ENCODE measurements around the gene RBM24. TPM values are rescaled to one million over a fixed set of nuclear protein-coding genes. Genes with fewer than 3 reads are reported as not detected.
"Not testable (repeated sequence)": the region's sequence is repeated elsewhere in the genome, so short reads cannot be mapped to it uniquely, and the experiment has no call there.

The RBM24 gene
- total RNA-seq, 1 donor from 2014 or later, result 3.1 TPM

DNA sequence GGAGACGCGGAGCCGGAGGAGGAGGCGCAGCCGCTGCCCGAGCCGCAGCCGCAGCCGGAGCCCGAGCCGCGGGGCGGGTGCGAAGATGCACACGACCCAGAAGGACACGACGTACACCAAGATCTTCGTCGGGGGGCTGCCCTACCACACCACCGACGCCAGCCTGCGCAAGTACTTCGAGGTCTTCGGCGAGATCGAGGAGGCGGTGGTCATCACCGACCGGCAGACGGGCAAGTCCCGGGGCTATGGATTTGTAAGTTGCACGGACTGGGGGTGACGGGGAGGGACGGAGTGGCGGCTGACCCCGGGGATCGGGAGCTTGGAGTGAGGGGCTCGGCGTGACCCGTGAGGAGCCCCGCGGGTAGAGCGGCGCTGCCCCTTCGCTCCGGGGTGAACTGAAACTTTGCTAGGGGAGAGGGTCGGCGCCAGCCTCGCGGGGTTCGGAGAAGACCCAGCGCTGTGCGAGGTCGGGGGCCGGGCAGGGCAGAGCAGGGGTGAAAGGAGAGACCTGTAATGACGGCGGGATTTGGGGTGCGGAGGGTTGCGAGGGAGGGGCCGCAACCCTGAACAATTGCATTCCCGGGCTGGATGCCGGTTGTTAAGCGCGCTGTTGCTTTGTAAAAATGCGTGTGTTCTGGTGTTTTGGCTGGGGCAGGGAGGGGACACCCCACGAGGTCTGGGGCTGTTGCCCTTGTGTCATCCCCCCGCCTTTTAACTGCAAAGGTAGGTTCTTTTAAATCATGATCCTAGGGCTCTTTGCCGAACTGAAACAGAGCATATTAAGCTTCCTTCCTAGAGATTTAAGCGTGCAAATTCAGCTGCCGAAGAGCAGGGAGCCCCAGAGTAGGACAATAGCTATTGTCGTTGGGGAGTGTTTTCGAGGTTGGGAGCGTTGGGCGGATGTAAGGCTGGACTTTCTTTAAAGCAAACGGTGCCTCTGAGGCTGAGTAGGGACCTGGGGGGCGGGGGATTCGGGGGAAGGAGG lies 628 bp downstream of the RBM24 start:
- ATAC-seq, result peak; percentile 79
- DNase-seq (ENCODE audit: low spot score), result peak; percentile 60
- intact Hi-C loops (cut with DNase I), result no loop called here

DNA sequence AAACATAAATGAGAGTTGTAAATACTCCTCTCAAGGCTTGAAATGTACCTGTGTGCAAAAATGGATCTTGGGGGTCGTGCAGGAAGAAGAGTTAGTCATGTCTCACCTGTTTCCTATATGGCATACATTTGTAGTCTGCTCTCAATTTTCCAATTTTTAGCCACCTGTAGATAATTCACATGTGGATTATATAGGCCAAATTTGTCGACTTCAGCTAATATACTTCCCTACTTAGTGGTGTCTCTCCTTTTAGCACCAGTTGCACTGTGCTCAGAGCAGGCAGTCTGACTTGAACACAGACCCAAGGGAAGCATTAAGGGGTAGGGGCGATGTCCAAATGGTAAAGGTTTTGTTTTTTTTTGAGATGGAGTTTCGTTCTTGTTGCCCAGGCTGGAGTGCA lies 1.9 kb downstream of the RBM24 start:
- no peak for ATAC-seq
- intact Hi-C loops (cut with DNase I), result no loop called here
- no peak for DNase-seq (ENCODE audit: low spot score)

DNA sequence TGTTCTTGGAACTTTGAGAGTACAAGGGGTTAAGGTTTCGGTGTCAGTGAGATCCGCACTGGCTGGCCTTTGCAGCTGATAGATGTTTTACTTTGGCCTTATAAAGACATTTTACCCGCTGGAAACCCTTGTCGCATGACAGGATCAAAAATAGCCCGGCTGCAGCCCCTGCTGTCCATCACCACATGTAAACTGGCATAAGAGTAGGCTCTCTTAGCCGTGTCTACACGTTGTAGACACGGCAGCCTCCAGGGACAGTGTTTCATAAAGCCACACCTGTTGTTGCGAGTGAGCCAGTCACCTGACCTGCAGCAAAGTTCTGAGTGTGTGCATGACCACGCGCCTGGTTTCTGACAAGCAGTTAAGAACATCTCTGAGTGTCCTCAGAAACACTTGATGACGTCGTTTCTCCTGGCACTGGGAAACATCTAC lies 8.5 kb downstream of the RBM24 start:
- peak; percentile 76 for ATAC-seq
- intact Hi-C loops (cut with DNase I), result no loop called here

DNA sequence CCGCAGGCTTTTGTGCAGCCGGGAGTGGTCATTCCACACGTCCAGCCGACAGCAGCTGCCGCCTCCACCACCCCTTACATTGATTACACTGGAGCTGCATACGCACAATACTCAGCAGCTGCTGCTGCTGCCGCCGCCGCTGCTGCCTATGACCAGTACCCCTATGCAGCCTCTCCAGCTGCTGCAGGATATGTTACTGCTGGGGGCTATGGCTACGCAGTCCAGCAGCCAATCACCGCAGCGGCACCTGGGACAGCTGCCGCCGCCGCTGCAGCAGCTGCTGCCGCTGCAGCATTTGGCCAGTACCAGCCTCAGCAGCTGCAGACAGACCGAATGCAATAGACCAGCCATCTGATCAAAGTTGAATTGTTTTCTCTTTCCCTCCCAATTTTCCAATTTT lies 10.6 kb downstream of the RBM24 start:
- intact Hi-C loops (cut with DNase I), result no loop called here
- DNase-seq (ENCODE audit: low spot score) (no peak), ATAC-seq (no peak)

More for the DNA sequence above, 8.5 kb downstream of the RBM24 start:
- no peak for DNase-seq (ENCODE audit: low spot score)

DNA sequence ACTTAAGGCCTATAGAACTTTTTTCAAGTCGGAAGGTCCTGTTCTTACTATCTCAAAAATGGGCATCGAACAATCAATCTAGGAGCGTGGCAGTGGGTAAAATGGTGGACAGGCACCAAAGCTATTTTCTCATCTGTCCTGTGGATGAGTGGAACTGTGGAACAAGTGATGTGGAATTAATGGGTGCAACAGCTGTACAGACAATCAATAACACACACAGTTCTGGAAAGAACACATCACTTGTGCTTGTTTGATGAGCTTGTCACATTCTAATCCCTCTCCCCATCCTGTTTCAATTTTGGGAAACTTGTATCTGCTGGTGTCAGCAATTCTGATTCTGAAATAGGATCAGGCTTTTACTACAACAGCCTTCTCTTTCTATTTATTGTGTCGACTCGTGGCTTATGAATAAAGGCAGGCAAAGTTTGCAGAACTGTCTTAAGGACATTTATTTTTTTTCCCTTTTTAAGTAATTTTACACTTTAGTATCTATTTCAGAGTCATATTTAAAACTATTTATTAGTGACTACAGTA lies 11.5 kb downstream of the RBM24 start:
- intact Hi-C loops (cut with DNase I), result no loop called here
- DNase-seq (ENCODE audit: low spot score) (no peak), ATAC-seq (no peak)

DNA sequence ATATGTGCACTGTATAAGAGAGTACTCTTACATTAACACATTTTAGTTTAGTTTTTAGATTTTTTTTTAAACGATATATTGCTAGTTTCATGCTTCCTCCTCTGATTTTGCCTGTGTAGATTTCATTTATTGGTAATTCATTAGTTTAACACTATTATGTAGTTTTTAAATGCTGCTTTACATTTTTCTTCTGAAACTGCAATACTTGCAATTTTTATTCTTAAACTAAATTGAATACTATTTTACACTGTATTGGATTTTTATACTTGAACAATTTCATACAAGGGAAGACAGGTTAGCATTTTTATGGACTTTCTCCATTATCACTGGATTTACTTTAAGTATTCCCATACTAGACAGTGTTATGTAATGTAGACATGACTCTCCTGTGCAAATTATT lies 12.2 kb downstream of the RBM24 start:
- intact Hi-C loops (cut with DNase I), result no loop called here
- ATAC-seq (no peak), DNase-seq (ENCODE audit: low spot score) (no peak)

DNA sequence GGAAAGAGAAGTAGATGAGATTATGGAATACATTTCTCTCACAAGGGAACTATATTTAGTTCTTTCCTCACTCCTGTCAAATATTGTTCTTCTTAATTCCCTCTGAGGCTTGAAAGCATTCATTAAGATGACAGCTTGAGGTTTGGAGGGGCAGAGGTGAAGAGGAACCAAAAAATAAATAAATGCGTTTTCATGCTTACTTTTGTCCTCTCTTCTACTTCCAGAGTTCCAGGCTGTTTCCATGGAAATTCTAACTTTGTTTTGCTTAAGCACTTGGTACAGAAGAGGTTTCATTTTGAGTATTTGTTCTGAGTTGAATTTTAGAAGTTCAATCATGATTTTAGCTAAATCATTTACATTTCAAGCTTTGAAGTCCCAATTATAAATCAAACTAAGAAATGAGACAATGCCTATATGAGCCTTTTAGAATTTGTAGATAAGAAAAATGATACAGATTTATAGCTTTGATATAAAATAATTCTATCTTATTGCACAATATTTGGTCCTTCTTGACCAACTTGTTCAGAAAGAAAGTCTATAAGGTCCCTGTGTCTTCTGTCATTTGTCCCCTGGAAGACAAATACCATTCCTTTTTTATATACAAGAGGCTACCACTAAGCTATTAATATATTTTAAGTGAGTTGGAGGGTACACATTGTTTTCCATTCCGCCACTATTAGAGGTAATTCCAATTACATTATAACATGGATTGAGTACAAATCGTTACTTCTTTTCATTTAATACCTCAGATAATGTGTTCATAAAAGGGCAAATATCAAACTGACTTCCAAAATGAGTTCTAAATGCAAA lies 16.3 kb downstream of the RBM24 start:
- no peak for DNase-seq (ENCODE audit: low spot score)
- peak; percentile 76 for ATAC-seq
- intact Hi-C loops (cut with DNase I), result no loop called here

DNA sequence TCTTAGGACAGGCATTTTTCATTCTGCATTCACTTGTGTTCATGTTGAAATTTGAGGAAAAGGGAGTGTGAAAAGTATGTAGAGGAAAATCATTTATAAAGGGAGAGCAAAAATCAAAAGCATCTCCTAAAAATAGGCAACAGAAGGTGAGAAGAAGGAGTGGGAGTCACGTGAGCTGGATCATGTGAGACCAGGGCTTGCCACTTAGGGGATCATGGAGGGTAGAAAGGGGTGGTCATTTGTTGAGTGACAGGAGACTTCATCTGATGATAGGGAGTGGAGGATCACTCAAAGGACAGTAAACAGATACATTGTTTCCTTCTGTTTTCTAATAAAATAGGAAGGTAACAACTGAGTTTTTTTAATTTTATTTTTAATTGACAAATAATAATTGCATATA lies 17.1 kb downstream of the RBM24 start:
- intact Hi-C loops (cut with DNase I), result no loop called here
- DNase-seq (ENCODE audit: low spot score) (no peak), ATAC-seq (no peak)

DNA sequence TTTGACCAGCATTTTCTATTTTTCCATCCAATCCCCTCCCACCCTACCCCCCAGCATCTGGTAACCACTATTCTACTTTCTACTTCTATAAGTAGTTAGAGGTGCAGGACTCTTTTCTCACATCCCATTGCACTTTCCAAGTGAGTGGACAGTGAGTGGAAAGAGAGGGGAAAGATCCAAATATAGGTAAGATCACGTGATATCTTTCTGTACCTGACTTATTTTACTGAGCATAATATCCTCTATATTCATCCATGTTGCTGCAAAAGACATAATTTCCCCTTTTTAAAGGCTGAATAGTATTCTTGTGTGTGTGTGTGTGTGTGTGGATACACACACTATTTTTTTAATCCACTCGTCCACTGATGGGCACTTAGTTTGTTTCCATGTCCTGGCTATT lies 18.1 kb downstream of the RBM24 start:
- intact Hi-C loops (cut with DNase I), result no loop called here
- ATAC-seq (no peak), DNase-seq (ENCODE audit: low spot score) (no peak)

DNA sequence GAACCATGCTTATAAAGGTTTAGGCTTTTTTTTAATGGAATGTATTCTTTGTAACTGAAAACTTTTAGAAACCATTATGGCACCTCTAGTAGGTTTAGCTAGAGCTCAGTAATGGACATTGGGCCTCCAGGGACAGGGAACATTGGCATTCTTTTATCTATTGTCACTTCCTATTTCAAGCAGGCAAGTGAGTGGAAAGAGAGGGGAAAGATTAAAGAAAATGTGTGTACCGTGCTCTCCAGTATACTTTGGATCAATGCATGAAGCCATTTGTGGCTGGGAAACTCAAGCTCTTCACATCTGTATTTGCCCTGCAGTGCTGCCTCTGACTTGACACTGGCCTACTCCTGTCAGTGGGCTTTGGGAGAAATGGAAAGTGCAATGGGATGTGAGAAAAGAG lies 18.6 kb downstream of the RBM24 start:
- DNase-seq (ENCODE audit: low spot score), result no peak
- ATAC-seq, result no peak
- intact Hi-C loops (cut with DNase I), result no loop called here

DNA sequence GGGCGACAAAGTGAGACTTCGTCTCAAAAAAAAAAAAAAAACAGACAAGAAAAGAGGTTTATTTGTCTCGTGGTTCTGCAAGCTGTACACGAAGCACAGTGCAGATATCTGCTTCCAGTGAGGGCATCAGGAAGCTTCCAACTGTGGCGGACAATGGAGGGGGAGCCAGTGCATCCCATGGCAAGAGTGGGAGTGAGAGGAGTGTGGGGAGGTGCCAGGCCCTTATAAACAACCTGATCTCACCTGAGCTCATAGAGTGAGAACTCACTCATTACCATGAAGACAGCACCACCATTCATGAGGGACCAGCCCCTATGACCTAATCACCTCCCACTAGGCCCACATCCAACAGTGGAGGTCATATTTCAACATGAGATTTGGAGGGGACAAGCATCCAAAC lies 19.5 kb downstream of the RBM24 start:
- intact Hi-C loops (cut with DNase I), result no loop called here
- no peak for DNase-seq (ENCODE audit: low spot score)
- no peak for ATAC-seq

DNA sequence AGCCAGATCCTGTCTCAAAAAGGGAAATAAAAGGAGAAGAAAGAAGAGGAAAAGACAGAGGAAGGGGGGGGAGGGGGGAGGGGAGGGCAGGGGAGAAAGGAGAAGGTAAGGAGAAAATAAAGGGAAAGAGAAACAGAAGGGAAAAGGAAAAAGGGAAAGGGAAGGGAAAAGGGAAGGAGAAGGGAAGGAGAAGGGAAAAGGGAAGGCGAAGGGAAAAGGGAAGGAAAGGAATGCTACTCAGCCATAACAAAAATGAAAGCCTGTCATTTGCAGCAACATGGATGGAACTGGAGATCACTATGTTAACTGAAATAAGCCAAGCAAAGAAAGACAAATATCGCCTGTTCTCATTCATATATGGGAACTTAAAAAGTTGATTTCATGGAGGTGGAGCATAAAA lies 22.3 kb downstream of the RBM24 start:
- DNase-seq (ENCODE audit: low spot score), result no peak
- ATAC-seq, result no peak
- intact Hi-C loops (cut with DNase I), result no loop called here

DNA sequence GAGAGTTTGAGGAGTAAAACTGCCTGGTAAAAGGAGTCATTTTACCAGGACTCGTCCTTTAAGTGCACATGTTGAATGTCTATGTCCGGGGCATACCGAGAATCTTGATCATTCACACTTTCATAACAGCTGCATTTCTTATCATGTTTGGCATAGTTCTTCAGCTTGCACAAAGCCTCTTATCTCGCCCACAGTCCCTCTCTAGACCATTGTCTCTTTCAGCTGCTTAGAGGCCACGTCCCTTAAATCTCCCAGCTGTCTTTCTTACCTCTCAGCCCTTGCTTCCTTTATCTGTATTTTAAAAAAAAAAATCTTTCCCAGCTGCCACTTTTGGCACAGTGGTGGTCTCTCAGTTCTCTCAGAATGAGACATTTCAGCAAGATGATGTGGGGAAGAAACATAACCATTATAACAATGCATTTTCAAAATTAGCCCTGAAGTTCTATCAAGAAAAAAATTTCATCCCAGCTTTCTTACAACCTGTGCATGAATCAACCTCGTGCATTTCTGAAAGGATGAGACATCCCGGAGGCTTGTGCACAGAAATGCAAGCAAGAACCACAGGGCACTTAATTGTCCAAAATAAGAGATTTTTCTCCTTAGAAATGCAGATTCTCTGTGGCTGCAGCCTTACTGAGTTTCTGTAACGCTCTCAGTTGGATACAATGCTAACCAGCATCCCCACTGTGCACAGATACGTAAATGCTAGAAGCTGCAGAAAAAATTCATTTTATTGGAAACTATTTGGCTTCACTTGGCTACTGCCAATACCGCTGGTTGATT lies 24.2 kb downstream of the RBM24 start:
- ATAC-seq, result no peak
- intact Hi-C loops (cut with DNase I), result no loop called here
- no peak for DNase-seq (ENCODE audit: low spot score)

DNA sequence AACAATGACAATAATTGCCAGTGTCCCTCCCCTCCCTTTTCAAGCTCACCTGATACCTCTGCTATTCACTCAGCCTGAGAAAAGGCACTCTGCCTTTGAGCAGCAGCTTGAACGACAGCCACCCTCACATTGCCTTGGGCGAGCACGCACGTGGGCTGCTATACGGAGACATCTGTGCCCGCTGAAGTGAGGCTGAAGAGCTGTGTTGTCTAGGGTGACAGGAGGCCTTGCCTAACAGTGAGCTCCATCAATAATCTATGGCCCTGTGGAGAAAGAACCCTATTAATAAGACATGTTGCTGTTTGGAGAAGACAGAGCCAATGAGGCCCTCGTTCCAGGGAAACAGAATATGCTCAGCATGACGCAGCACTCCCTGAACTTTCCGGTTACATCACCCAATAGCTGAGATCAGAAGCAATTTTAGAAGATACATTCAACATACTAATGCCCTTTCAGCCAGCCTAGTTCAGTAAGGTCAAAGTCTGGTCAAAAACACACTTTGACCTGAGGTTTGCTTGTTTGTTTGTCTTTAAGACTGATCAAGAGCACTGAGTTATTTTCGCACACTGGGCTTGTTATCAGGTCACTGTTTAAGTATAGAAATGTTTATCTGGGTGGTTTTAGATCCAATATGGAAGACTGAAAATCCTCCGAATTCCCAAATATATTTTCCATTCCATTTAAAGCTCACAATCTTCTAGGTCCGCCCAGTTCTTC lies 30.6 kb downstream of the RBM24 start:
- ATAC-seq (no peak), DNase-seq (ENCODE audit: low spot score) (no peak)
- intact Hi-C loops (cut with DNase I), result no loop called here

DNA sequence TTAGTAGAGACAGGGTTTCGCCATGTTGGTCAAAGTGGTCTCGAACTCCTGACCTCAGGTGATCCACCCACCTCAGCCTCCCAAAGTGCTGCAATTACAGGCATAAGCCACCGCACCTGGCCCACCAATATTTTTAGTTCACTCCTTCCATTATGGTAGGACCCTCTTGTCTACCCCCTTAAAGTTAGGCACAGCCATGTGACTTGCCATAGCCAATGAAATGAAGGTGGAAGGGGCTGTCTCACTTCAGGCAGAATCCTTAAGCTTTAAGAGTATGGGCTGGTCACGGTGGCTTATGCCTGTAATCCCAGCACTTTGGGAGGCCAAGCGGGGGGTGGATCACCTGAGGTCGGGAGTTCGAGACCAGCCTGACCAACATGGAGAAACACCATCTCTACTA lies 32.1 kb downstream of the RBM24 start:
- ATAC-seq; intact Hi-C loops (cut with DNase I); DNase-seq (ENCODE audit: low spot score): not testable (repeated sequence)

DNA sequence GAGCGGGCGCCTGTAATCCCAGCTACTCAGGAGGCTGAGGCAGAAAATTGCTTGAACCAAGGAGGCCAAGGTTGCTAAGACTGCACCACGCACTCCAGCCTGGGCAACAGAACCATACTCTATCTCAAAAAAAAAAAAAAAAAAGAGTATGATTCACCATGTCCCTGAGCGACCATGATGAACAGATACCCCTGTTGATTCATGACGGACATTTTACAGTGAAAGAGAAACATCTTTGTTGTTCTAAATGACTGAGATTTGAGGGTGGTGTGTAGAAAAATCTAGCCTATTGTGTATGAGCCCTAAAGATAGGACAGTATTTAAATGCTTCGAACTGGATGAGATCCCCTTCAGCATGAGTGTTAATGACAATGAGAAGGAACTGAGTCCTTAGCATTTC lies 32.8 kb downstream of the RBM24 start:
- DNase-seq (ENCODE audit: low spot score) (no peak), ATAC-seq (no peak)
- intact Hi-C loops (cut with DNase I), result no loop called here

DNA sequence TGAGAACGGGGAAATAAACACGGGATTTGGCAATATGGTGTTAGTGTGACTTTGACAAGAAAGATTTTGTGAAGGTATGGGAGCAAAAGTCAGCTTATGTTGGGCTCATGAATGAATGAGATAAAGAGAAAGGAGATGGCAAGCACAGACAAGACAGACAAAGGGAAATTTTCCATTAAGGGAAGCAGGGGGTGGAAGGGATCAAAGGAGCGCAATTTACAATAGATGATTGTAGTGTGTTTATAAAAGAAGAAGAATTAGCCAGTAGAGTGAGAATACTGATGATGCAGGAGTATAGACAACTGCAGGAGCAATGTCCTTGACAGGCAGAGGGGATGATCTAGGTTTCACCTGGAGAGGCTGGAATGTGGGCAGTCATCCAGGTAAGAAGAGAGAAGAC lies 34.1 kb downstream of the RBM24 start:
- no peak for DNase-seq (ENCODE audit: low spot score)
- no peak for ATAC-seq
- intact Hi-C loops (cut with DNase I), result no loop called here

DNA sequence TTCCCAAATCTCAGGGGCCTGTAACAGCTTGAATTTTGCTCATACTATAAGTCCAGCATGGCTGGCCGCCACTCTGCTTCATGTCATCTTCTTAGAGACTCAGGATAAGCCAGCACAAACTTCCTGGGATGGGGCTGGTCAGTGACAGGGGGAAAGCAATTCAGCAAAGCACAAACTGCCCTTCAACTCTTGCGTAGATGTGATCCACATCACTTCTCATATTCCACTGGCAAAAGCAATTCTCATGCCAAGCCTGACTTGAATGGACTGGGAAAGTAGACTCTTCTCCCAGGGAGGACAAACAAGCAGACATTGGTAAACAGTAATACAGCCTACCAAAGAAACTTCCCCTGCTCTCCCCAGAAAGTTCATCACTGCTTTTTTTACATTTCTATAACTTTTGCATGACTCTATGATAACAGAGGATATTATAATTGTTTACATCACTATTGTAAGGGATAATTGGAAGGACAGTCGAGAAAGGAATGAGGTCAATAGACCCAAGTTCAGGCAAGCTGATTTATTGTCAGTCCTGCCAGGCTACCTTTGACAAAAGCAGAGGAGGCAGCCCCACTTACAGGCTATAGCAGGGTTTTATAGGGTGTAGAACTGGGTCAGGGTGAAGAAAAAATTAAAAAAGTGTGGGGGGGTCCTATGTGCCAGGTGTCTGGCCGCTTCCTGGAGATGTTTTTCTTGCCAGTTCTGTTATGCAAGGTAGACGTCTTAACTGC lies 37.4 kb downstream of the RBM24 start:
- ATAC-seq (no peak), DNase-seq (ENCODE audit: low spot score) (no peak)
- intact Hi-C loops (cut with DNase I), result no loop called here
